HepG2 (cell line): ENCODE data around the gene NCOA6. TPM values are rescaled to one million over a fixed set of nuclear protein-coding genes. Genes with fewer than 3 reads are reported as not detected.
A peak's percentile ranks its signal among the peaks of the same experiment; 100 is the strongest.

Experiments used
- BHLHE40 ChIP-seq: IDR thresholded peaks from 2 replicates; pipeline ENCODE4 v1.6.1; 2011; ENCODE audit warnings: low read length, improper control_type of control experiment
- HNRNPLL ChIP-seq: fragments of 200-400 bp; formaldehyde crosslinking; IDR thresholded peaks from 2 replicates; pipeline ENCODE4 v1.6.1; 2017; ENCODE audit warnings: mild to moderate bottlenecking, low read depth, low read length; ENCODE audit not compliant: poor library complexity, severe bottlenecking
- NONO ChIP-seq, 2 experiments: fragments of 450-650 bp in 1 of 2; sonication (generic) in 1 of 2; formaldehyde crosslinking in 1 of 2; IDR thresholded peaks in 1 of 2; conservative IDR thresholded peaks in 1 of 2; 2 replicates each; pipeline versions ENCODE4 v1.6.1 to v1.8.0; 2017 to 2022; ENCODE audit warnings: mild to moderate bottlenecking in 1 of 2, missing genetic modification reagents in 1 of 2, moderate library complexity in 1 of 2
- TCF7L2 ChIP-seq: IDR thresholded peaks from 2 replicates; pipeline ENCODE4 v1.6.1; 2011; ENCODE audit warnings: mild to moderate bottlenecking, low read depth, low read length, moderate library complexity
- ZNF17 ChIP-seq: sonication (generic); formaldehyde crosslinking; IDR thresholded peaks from 2 replicates; pipeline ENCODE4 v1.5.0; 2020; ENCODE audit warnings: mild to moderate bottlenecking, missing genetic modification reagents
- ZNF354B ChIP-seq: sonication (generic); formaldehyde crosslinking; IDR thresholded peaks from 2 replicates; pipeline ENCODE4 v1.8.0; 2022; ENCODE audit warnings: mild to moderate bottlenecking, missing genetic modification reagents
- polyA plus RNA-seq, 8 experiments: library from polyadenylated mRNA; depleted of rRNA in 3 of 8; stranded (reverse) in 7 of 8; unstranded in 1 of 8; fragments of >200 nt; fragmentation: Illumina TruSeq in 4 of 8; extraction: Trizol in 4 of 8; gene quantifications; 2 replicates each; pipeline versions ENCODE4 v1.2.1 to v1.2.3, GENCODE V29; 2011 to 2016; ENCODE audit warnings: low read depth in 4 of 8, missing spikeins in 1 of 8, mixed read lengths in 1 of 8; ENCODE audit not compliant: insufficient read depth in 1 of 8
- total RNA-seq, 5 experiments: library from RNA; depleted of rRNA; stranded (reverse); fragments of >200 nt; fragmentation: Illumina TruSeq; extraction: Trizol; gene quantifications; 2 replicates each; pipeline ENCODE4 v1.2.3, GENCODE V29; 2016; ENCODE audit warnings: low read depth in 1 of 5
- TF ChIP-seq, protein P1 (sequence below): sonication (generic); formaldehyde crosslinking; IDR thresholded peaks from 2 replicates; pipeline ENCODE4 v1.9.0; 2021; ENCODE audit warnings: mild to moderate bottlenecking, missing genetic modification reagents
- TF ChIP-seq, protein P2 (sequence below): sonication (generic); formaldehyde crosslinking; IDR thresholded peaks from 2 replicates; pipeline ENCODE4 v1.4.0; 2020; ENCODE audit warnings: mild to moderate bottlenecking, missing genetic modification reagents, borderline replicate concordance
- TF ChIP-seq, protein P3 (sequence below): IDR thresholded peaks from 2 replicates; pipeline ENCODE4 v1.6.1; 2012; ENCODE audit warnings: low read depth, low read length, improper control_type of control experiment
- TF ChIP-seq, protein P4 (sequence below): sonication (generic); formaldehyde crosslinking; IDR thresholded peaks from 2 replicates; pipeline ENCODE4 v1.4.0; 2020; ENCODE audit warnings: mild to moderate bottlenecking, missing genetic modification reagents
- TF ChIP-seq, protein P5 (sequence below): sonication (generic); formaldehyde crosslinking; IDR thresholded peaks from 2 replicates; pipeline ENCODE4 v1.5.0; 2020; ENCODE audit warnings: missing genetic modification reagents

Gene NCOA6
- total and polyA plus RNA-seq, 2 of the 13 experiments (the other 11 are each of a cell fraction or from before 2014, with no cell fraction given) = 11.2 to 29.3 TPM

DNA sequence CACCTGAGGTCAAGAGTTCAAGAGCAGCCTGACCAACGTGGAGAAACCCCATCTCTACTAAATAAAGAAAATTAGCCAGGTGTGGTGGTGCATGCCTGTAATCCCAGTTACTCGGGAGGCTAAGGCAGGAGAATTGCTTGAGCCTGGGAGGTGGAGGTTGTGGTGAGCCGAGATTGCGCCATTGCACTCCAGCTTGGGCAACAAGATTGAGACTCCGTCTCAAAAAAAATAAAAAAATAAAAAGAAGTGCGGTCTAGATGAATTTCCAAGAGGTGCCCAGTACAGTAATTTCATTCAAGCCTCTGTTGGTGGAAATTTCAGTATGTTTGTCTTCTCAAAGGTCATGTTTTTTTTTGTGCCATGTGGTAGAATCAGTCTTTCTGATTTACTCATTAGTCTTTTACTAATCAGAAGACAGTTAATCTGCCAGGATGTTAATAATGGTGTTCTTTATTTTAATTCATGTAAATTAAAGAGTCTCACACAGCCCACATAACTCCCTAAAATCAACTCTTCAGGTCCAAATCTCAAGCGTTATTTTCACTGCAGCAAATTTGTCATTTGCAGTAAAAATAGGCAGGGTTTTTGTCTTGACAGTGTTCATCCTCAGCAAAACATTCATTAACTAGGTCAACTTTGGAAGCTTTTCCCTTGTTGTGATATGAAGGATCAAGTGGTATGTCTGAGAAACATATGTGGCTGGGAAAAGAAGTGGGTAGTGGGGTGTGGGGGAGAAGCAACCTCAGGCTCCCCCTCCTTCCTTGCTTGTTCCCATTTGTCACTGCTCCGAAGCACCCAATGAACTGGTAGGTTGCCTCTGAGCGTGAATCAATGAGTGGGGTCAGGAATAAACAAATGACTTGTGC, 108.0 kb downstream of the NCOA6 start (continued):
- TF ChIP-seq, protein P1, sequence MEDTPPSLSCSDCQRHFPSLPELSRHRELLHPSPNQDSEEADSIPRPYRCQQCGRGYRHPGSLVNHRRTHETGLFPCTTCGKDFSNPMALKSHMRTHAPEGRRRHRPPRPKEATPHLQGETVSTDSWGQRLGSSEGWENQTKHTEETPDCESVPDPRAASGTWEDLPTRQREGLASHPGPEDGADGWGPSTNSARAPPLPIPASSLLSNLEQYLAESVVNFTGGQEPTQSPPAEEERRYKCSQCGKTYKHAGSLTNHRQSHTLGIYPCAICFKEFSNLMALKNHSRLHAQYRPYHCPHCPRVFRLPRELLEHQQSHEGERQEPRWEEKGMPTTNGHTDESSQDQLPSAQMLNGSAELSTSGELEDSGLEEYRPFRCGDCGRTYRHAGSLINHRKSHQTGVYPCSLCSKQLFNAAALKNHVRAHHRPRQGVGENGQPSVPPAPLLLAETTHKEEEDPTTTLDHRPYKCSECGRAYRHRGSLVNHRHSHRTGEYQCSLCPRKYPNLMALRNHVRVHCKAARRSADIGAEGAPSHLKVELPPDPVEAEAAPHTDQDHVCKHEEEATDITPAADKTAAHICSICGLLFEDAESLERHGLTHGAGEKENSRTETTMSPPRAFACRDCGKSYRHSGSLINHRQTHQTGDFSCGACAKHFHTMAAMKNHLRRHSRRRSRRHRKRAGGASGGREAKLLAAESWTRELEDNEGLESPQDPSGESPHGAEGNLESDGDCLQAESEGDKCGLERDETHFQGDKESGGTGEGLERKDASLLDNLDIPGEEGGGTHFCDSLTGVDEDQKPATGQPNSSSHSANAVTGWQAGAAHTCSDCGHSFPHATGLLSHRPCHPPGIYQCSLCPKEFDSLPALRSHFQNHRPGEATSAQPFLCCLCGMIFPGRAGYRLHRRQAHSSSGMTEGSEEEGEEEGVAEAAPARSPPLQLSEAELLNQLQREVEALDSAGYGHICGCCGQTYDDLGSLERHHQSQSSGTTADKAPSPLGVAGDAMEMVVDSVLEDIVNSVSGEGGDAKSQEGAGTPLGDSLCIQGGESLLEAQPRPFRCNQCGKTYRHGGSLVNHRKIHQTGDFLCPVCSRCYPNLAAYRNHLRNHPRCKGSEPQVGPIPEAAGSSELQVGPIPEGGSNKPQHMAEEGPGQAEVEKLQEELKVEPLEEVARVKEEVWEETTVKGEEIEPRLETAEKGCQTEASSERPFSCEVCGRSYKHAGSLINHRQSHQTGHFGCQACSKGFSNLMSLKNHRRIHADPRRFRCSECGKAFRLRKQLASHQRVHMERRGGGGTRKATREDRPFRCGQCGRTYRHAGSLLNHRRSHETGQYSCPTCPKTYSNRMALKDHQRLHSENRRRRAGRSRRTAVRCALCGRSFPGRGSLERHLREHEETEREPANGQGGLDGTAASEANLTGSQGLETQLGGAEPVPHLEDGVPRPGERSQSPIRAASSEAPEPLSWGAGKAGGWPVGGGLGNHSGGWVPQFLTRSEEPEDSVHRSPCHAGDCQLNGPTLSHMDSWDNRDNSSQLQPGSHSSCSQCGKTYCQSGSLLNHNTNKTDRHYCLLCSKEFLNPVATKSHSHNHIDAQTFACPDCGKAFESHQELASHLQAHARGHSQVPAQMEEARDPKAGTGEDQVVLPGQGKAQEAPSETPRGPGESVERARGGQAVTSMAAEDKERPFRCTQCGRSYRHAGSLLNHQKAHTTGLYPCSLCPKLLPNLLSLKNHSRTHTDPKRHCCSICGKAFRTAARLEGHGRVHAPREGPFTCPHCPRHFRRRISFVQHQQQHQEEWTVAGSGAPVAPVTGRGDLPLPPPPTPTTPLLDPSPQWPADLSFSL (CRISPR knock-in tag) = no peak
- TF ChIP-seq, protein P2, sequence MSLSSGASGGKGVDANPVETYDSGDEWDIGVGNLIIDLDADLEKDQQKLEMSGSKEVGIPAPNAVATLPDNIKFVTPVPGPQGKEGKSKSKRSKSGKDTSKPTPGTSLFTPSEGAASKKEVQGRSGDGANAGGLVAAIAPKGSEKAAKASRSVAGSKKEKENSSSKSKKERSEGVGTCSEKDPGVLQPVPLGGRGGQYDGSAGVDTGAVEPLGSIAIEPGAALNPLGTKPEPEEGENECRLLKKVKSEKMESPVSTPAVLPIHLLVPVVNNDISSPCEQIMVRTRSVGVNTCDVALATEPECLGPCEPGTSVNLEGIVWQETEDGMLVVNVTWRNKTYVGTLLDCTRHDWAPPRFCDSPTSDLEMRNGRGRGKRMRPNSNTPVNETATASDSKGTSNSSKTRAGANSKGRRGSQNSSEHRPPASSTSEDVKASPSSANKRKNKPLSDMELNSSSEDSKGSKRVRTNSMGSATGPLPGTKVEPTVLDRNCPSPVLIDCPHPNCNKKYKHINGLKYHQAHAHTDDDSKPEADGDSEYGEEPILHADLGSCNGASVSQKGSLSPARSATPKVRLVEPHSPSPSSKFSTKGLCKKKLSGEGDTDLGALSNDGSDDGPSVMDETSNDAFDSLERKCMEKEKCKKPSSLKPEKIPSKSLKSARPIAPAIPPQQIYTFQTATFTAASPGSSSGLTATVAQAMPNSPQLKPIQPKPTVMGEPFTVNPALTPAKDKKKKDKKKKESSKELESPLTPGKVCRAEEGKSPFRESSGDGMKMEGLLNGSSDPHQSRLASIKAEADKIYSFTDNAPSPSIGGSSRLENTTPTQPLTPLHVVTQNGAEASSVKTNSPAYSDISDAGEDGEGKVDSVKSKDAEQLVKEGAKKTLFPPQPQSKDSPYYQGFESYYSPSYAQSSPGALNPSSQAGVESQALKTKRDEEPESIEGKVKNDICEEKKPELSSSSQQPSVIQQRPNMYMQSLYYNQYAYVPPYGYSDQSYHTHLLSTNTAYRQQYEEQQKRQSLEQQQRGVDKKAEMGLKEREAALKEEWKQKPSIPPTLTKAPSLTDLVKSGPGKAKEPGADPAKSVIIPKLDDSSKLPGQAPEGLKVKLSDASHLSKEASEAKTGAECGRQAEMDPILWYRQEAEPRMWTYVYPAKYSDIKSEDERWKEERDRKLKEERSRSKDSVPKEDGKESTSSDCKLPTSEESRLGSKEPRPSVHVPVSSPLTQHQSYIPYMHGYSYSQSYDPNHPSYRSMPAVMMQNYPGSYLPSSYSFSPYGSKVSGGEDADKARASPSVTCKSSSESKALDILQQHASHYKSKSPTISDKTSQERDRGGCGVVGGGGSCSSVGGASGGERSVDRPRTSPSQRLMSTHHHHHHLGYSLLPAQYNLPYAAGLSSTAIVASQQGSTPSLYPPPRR (CRISPR knock-in tag) = no peak
- TF ChIP-seq, protein P3, sequence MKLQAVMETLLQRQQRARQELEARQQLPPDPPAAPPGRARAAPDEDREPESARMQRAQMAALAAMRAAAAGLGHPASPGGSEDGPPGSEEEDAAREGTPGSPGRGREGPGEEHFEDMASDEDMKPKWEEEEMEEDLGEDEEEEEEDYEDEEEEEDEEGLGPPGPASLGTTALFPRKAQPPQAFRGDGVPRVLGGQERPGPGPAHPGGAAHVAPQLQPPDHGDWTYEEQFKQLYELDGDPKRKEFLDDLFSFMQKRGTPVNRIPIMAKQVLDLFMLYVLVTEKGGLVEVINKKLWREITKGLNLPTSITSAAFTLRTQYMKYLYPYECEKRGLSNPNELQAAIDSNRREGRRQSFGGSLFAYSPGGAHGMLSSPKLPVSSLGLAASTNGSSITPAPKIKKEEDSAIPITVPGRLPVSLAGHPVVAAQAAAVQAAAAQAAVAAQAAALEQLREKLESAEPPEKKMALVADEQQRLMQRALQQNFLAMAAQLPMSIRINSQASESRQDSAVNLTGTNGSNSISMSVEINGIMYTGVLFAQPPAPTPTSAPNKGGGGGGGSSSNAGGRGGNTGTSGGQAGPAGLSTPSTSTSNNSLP = peak; percentile 27
- TF ChIP-seq TCF7L2 (no peak), BHLHE40 (no peak), ZNF354B (CRISPR knock-in tag) (no peak), ZNF17 (CRISPR knock-in tag) (no peak), HNRNPLL (no peak), NONO (IDR thresholded peaks at IDR 0.05) (no peak), NONO (CRISPR knock-in tag; conservative IDR thresholded peaks at IDR 0.05) (no peak)
- TF ChIP-seq, protein P4, sequence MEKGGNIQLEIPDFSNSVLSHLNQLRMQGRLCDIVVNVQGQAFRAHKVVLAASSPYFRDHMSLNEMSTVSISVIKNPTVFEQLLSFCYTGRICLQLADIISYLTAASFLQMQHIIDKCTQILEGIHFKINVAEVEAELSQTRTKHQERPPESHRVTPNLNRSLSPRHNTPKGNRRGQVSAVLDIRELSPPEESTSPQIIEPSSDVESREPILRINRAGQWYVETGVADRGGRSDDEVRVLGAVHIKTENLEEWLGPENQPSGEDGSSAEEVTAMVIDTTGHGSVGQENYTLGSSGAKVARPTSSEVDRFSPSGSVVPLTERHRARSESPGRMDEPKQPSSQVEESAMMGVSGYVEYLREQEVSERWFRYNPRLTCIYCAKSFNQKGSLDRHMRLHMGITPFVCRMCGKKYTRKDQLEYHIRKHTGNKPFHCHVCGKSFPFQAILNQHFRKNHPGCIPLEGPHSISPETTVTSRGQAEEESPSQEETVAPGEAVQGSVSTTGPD = 0 out of 2 replicates have a peak, but pooled peaks have one; percentile 75
- TF ChIP-seq, protein P5, sequence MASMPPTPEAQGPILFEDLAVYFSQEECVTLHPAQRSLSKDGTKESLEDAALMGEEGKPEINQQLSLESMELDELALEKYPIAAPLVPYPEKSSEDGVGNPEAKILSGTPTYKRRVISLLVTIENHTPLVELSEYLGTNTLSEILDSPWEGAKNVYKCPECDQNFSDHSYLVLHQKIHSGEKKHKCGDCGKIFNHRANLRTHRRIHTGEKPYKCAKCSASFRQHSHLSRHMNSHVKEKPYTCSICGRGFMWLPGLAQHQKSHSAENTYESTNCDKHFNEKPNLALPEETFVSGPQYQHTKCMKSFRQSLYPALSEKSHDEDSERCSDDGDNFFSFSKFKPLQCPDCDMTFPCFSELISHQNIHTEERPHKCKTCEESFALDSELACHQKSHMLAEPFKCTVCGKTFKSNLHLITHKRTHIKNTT = no peak
